Smooth muscle cell (in vitro differentiated cells): ENCODE data around the gene PDE8B. TPM values are rescaled to one million over a fixed set of nuclear protein-coding genes. Genes with fewer than 3 reads are reported as not detected.

Experiments used
- DNase-seq: peaks from one replicate; lab custom pipeline; 2025; ENCODE audit not compliant: unreplicated experiment; lab: John Stamatoyannopoulos, UW
- H2AFZ ChIP-seq: fragments of 200-600 bp; sonication (generic); 2 replicates; pipeline ENCODE4 v1.6.0; 2016; ENCODE audit warnings: antibody characterized with exemption, low read depth, mild to moderate bottlenecking
- H3F3A ChIP-seq: fragments of 200-600 bp; sonication (generic); 2 replicates; pipeline ENCODE4 v1.6.0; 2017; ENCODE audit warnings: antibody characterized with exemption, low read depth
- H3K27ac ChIP-seq: fragments of 200-600 bp; sonication (generic); 2 replicates; pipeline ENCODE4 v1.5.1; 2016; ENCODE audit warnings: low read depth, mild to moderate bottlenecking
- H3K27me3 ChIP-seq: fragments of 200-600 bp; sonication (generic); 2 replicates; pipeline ENCODE4 v1.6.1; 2016; ENCODE audit warnings: low read depth, mild to moderate bottlenecking
- H3K36me3 ChIP-seq: fragments of 200-600 bp; sonication (generic); 2 replicates; pipeline ENCODE4 v1.5.1; 2016; ENCODE audit warnings: low read depth
- H3K4me1 ChIP-seq: fragments of 200-600 bp; sonication (generic); 2 replicates; pipeline ENCODE4 v1.5.1; 2016; ENCODE audit warnings: low read depth
- H3K4me2 ChIP-seq: fragments of 200-600 bp; sonication (generic); 2 replicates; pipeline ENCODE4 v1.6.0; 2016; ENCODE audit warnings: mild to moderate bottlenecking
- H3K4me3 ChIP-seq: fragments of 200-600 bp; sonication (generic); 2 replicates; pipeline ENCODE4 v1.5.1; 2016; ENCODE audit warnings: mild to moderate bottlenecking
- H3K79me2 ChIP-seq: fragments of 200-600 bp; sonication (generic); 2 replicates; pipeline ENCODE4 v1.6.0; 2016; ENCODE audit warnings: low read depth, mild to moderate bottlenecking
- H3K9ac ChIP-seq: fragments of 200-600 bp; sonication (generic); 2 replicates; pipeline ENCODE4 v1.6.0; 2016; ENCODE audit warnings: low read depth
- H3K9me3 ChIP-seq: fragments of 200-600 bp; sonication (generic); replicated peaks from 2 replicates; pipeline ENCODE4 v1.5.1; 2016; ENCODE audit warnings: low read depth
- H4K20me1 ChIP-seq: fragments of 200-600 bp; sonication (generic); 2 replicates; pipeline ENCODE4 v1.6.0; 2016; ENCODE audit warnings: low read depth
- CTCF ChIP-seq: fragments of 200-600 bp; sonication (generic); IDR thresholded peaks from 2 replicates; pipeline ENCODE4 v1.5.1; 2017; ENCODE audit warnings: borderline replicate concordance, mild to moderate bottlenecking, antibody characterized with exemption; ENCODE audit not compliant: insufficient read depth, poor library complexity, severe bottlenecking
- WGBS: methylation state at CpG from one replicate; pipeline ENCODE4 v1.1.7; 2016; ENCODE audit warnings: low lambda C conversion rate; 5-methylcytosine and 5-hydroxymethylcytosine counted together
- polyA plus RNA-seq: library from polyadenylated mRNA; unstranded; fragments of >200 nt; fragmentation: Nextera tagmentation; extraction: Ambion mirVana; gene quantifications from 2 replicates; pipeline ENCODE4 v1.2.1, GENCODE V29; 2016
- total RNA-seq: library from RNA; depleted of rRNA; stranded (reverse); fragments of >200 nt; gene quantifications from 2 replicates; pipeline ENCODE4 v1.2.3, GENCODE V29; 2014

PDE8B gene
- total and polyA plus RNA-seq, 2 experiments from 2014 or later: 0.13 to 0.18 TPM

GRCh38 chr5:77308154-77308960, 97.9 kb downstream of the PDE8B start:
- no peak for DNase-seq
- H3K4me1 ChIP-seq: no peaks in the 10 kb centered on the region
- no peak overlapping the region for H3K4me3 ChIP-seq
- H3K36me3 ChIP-seq: no peaks in the 10 kb centered on the region
- H3K9me3 ChIP-seq: no peaks in the 10 kb centered on the region
- H3K9ac ChIP-seq: no peak overlapping the region
- H3K27me3 ChIP-seq: no peaks in the 10 kb centered on the region
- no peaks in the 10 kb centered on the region for H3F3A ChIP-seq
- no peak overlapping the region for H3K27ac ChIP-seq
- H3K4me2 ChIP-seq: no peak overlapping the region
- H2AFZ ChIP-seq: no peak overlapping the region
- H3K79me2 ChIP-seq: no peaks in the 10 kb centered on the region
- 79% methylated on average over 12 of the region's 12 CpGs for WGBS
- no peaks in the 10 kb centered on the region for H4K20me1 ChIP-seq
- TF ChIP-seq CTCF: no peak

GRCh38 chr5:77309140-77309539, 98.7 kb downstream of the PDE8B start:
- Histone ChIP-seq H3F3A (no peaks in the 10 kb centered on the region), H3K27me3 (no peaks in the 10 kb centered on the region), H3K9ac (no peak overlapping the region), H3K27ac (no peak overlapping the region), H3K4me1 (no peaks in the 10 kb centered on the region), H4K20me1 (no peaks in the 10 kb centered on the region), H3K79me2 (no peaks in the 10 kb centered on the region), H3K9me3 (no peaks in the 10 kb centered on the region), H3K4me2 (no peak overlapping the region), H3K4me3 (no peak overlapping the region), H2AFZ (no peak overlapping the region), H3K36me3 (no peaks in the 10 kb centered on the region)
- no peak for TF ChIP-seq CTCF
- no peak for DNase-seq
- WGBS: 97% methylated on average over 1 of the region's 2 CpGs

GRCh38 chr5:77310494-77311213, 100.2 kb downstream of the PDE8B start:
- no peaks in the 10 kb centered on the region for H3K9me3 ChIP-seq
- H3K4me1 ChIP-seq: no peaks in the 10 kb centered on the region
- no peak overlapping the region for H3K4me2 ChIP-seq
- TF ChIP-seq CTCF: no peak
- no peaks in the 10 kb centered on the region for H3K79me2 ChIP-seq
- H3K27ac ChIP-seq: no peak overlapping the region
- no peak overlapping the region for H3K4me3 ChIP-seq
- no peaks in the 10 kb centered on the region for H3K36me3 ChIP-seq
- no peaks in the 10 kb centered on the region for H3F3A ChIP-seq
- no peak overlapping the region for H3K9ac ChIP-seq
- H4K20me1 ChIP-seq: no peaks in the 10 kb centered on the region
- H3K27me3 ChIP-seq: no peaks in the 10 kb centered on the region
- WGBS: 93% methylated on average over 4 of the region's 4 CpGs
- no peak overlapping the region for H2AFZ ChIP-seq
- no peak for DNase-seq
